ENCODE data around the gene KIAA1614.

The KIAA1614 gene

GRCh38 chr1:180920702-180921101 lies 8.0 kb downstream of the KIAA1614 start:
- 91% methylated on average over 3 of the region's 8 CpGs for WGBS (ENCODE audit: insufficient coverage)
- DNase-seq, result no peak
- ChIA-PET POLR2A (no interaction called here), CTCF (interaction anchor here (0.6 to 1.8 kb wide), 2 partner anchors 15 to 39 kb away, joined by 3 to 8 read pairs; no protein-coding TSS in a partner anchor)
- Histone ChIP-seq H3K9me3 (ENCODE audit: control extremely low read depth in 1 of 5, control insufficient read depth in 4 of 5, insufficient read depth in 2 of 5, low read depth in 1 of 5, low read length in 4 of 5) (no peaks in the 10 kb centered on the region), H3K27me3 (replicated peaks in 2 of 5; ENCODE audit: control insufficient read depth in 4 of 5, insufficient read depth in 5 of 5, low read length in 4 of 5) (peaks cover 0 to 4% (median 0%) of the 10 kb centered on the region in 5 experiments), H3K36me3 (ENCODE audit: control insufficient read depth in 4 of 4, insufficient read depth in 4 of 4, low read length in 3 of 4) (no peaks in the 10 kb centered on the region), H3K4me3 (ENCODE audit: control insufficient read depth in 1 of 7, extremely low read depth in 1 of 7, insufficient read depth in 4 of 7, low read depth in 2 of 7, low read length in 6 of 7) (no peak overlapping the region), H3K4me1 (ENCODE audit: control extremely low read depth in 1 of 4, control insufficient read depth in 4 of 4, insufficient read depth in 4 of 4, low read length in 3 of 4) (peaks cover 0 to 28% (median 17%) of the 10 kb centered on the region in 4 experiments), H3K27ac (ENCODE audit: insufficient read depth in 1 of 2, low read depth in 1 of 2, low read length in 2 of 2, poor library complexity in 1 of 2, severe bottlenecking in 2 of 2) (no peak overlapping the region)

GRCh38 chr1:180921386-180921785 lies 8.7 kb downstream of the KIAA1614 start:
- H3K36me3 ChIP-seq (ENCODE audit: control insufficient read depth in 4 of 4, insufficient read depth in 4 of 4, low read length in 3 of 4), result no peaks in the 10 kb centered on the region
- H3K4me1 ChIP-seq (ENCODE audit: control extremely low read depth in 1 of 4, control insufficient read depth in 4 of 4, insufficient read depth in 4 of 4, low read length in 3 of 4), result peaks cover 0 to 35% (median 24%) of the 10 kb centered on the region in 4 experiments
- WGBS (ENCODE audit: insufficient coverage), result 88% methylated on average over 4 of the region's 6 CpGs
- H3K4me3 ChIP-seq (ENCODE audit: control insufficient read depth in 1 of 7, extremely low read depth in 1 of 7, insufficient read depth in 4 of 7, low read depth in 2 of 7, low read length in 6 of 7), result no peak overlapping the region
- no peak overlapping the region for H3K27ac ChIP-seq (ENCODE audit: insufficient read depth in 1 of 2, low read depth in 1 of 2, low read length in 2 of 2, poor library complexity in 1 of 2, severe bottlenecking in 2 of 2)
- ChIA-PET CTCF (interaction anchor here (1.8 kb wide), 1 partner anchor 16 kb away, joined by 8 read pairs; no protein-coding TSS in a partner anchor), POLR2A (no interaction called here)
- no peaks in the 10 kb centered on the region for H3K27me3 ChIP-seq (replicated peaks in 2 of 5; ENCODE audit: control insufficient read depth in 4 of 5, insufficient read depth in 5 of 5, low read length in 4 of 5)
- no peaks in the 10 kb centered on the region for H3K9me3 ChIP-seq (ENCODE audit: control extremely low read depth in 1 of 5, control insufficient read depth in 4 of 5, insufficient read depth in 2 of 5, low read depth in 1 of 5, low read length in 4 of 5)
- no peak for DNase-seq

- ChIA-PET POLR2A (no interaction called here), CTCF (interaction anchor here (0.6 to 1.8 kb wide), 3 partner anchors 10 to 17 kb away, joined by 3 to 8 read pairs (median 3); no protein-coding TSS in a partner anchor)
- Histone ChIP-seq H3K4me3 (ENCODE audit: control insufficient read depth in 1 of 7, extremely low read depth in 1 of 7, insufficient read depth in 4 of 7, low read depth in 2 of 7, low read length in 6 of 7) (no peak overlapping the region), H3K4me1 (ENCODE audit: control extremely low read depth in 1 of 4, control insufficient read depth in 4 of 4, insufficient read depth in 4 of 4, low read length in 3 of 4) (peaks cover 0 to 42% (median 31%) of the 10 kb centered on the region in 4 experiments), H3K9me3 (ENCODE audit: control extremely low read depth in 1 of 5, control insufficient read depth in 4 of 5, insufficient read depth in 2 of 5, low read depth in 1 of 5, low read length in 4 of 5) (no peaks in the 10 kb centered on the region), H3K36me3 (ENCODE audit: control insufficient read depth in 4 of 4, insufficient read depth in 4 of 4, low read length in 3 of 4) (no peaks in the 10 kb centered on the region), H3K27ac (ENCODE audit: insufficient read depth in 1 of 2, low read depth in 1 of 2, low read length in 2 of 2, poor library complexity in 1 of 2, severe bottlenecking in 2 of 2) (no peak overlapping the region), H3K27me3 (replicated peaks in 2 of 5; ENCODE audit: control insufficient read depth in 4 of 5, insufficient read depth in 5 of 5, low read length in 4 of 5) (no peaks in the 10 kb centered on the region)
- WGBS (ENCODE audit: insufficient coverage), result 95% methylated on average over 17 of the region's 21 CpGs
- DNase-seq, result no peak
Observed at GRCh38 chr1:180921891-180922630, 9.4 kb downstream of the KIAA1614 start.

- ChIA-PET POLR2A (no interaction called here), CTCF (interaction anchor here (0.6 to 1.4 kb wide), 3 partner anchors 9 to 19 kb away, joined by 3 to 4 read pairs (median 3); no protein-coding TSS in a partner anchor)
- WGBS (ENCODE audit: insufficient coverage), result 100% methylated on average over 5 of the region's 8 CpGs
- no peaks in the 10 kb centered on the region for H3K36me3 ChIP-seq (ENCODE audit: control insufficient read depth in 4 of 4, insufficient read depth in 4 of 4, low read length in 3 of 4)
- no peaks in the 10 kb centered on the region for H3K27me3 ChIP-seq (replicated peaks in 2 of 5; ENCODE audit: control insufficient read depth in 4 of 5, insufficient read depth in 5 of 5, low read length in 4 of 5)
- no peak overlapping the region for H3K27ac ChIP-seq (ENCODE audit: insufficient read depth in 1 of 2, low read depth in 1 of 2, low read length in 2 of 2, poor library complexity in 1 of 2, severe bottlenecking in 2 of 2)
- H3K4me3 ChIP-seq (ENCODE audit: control insufficient read depth in 1 of 7, extremely low read depth in 1 of 7, insufficient read depth in 4 of 7, low read depth in 2 of 7, low read length in 6 of 7), result no peak overlapping the region
- peaks cover 0 to 47% (median 36%) of the 10 kb centered on the region in 4 experiments for H3K4me1 ChIP-seq (ENCODE audit: control extremely low read depth in 1 of 4, control insufficient read depth in 4 of 4, insufficient read depth in 4 of 4, low read length in 3 of 4)
- no peaks in the 10 kb centered on the region for H3K9me3 ChIP-seq (ENCODE audit: control extremely low read depth in 1 of 5, control insufficient read depth in 4 of 5, insufficient read depth in 2 of 5, low read depth in 1 of 5, low read length in 4 of 5)
- DNase-seq, result no peak
Observed at GRCh38 chr1:180922631-180923015, 9.9 kb downstream of the KIAA1614 start.

- H3K27ac ChIP-seq (ENCODE audit: insufficient read depth in 1 of 2, low read depth in 1 of 2, low read length in 2 of 2, poor library complexity in 1 of 2, severe bottlenecking in 2 of 2), result no peak overlapping the region
- ChIA-PET CTCF (interaction anchor here (0.7 to 1.4 kb wide), 4 partner anchors 15 to 45 kb away, joined by 3 to 4 read pairs (median 3); no protein-coding TSS in a partner anchor), POLR2A (no interaction called here)
- no peaks in the 10 kb centered on the region for H3K9me3 ChIP-seq (ENCODE audit: control extremely low read depth in 1 of 5, control insufficient read depth in 4 of 5, insufficient read depth in 2 of 5, low read depth in 1 of 5, low read length in 4 of 5)
- 97% methylated on average over 8 of the region's 13 CpGs for WGBS (ENCODE audit: insufficient coverage)
- H3K36me3 ChIP-seq (ENCODE audit: control insufficient read depth in 4 of 4, insufficient read depth in 4 of 4, low read length in 3 of 4), result no peaks in the 10 kb centered on the region
- H3K27me3 ChIP-seq (replicated peaks in 2 of 5; ENCODE audit: control insufficient read depth in 4 of 5, insufficient read depth in 5 of 5, low read length in 4 of 5), result no peaks in the 10 kb centered on the region
- peak in 2 of 3 donors; percentile 43 to 45 for DNase-seq
- H3K4me1 ChIP-seq (ENCODE audit: control extremely low read depth in 1 of 4, control insufficient read depth in 4 of 4, insufficient read depth in 4 of 4, low read length in 3 of 4), result peaks cover 0 to 53% (median 38%) of the 10 kb centered on the region in 4 experiments
- H3K4me3 ChIP-seq (ENCODE audit: control insufficient read depth in 1 of 7, extremely low read depth in 1 of 7, insufficient read depth in 4 of 7, low read depth in 2 of 7, low read length in 6 of 7), result no peak overlapping the region
Observed at GRCh38 chr1:180923021-180923841, 10.5 kb downstream of the KIAA1614 start.

GRCh38 chr1:180923887-180924286 lies 11.2 kb downstream of the KIAA1614 start:
- WGBS (ENCODE audit: insufficient coverage), result 56% methylated on average over 3 of the region's 4 CpGs
- POLR2A ChIA-PET, result no interaction called here

More at GRCh38 chr1:180923887-180924286, 11.2 kb downstream of the KIAA1614 start:
- Histone ChIP-seq H3K9me3 (ENCODE audit: control extremely low read depth in 1 of 5, control insufficient read depth in 4 of 5, insufficient read depth in 2 of 5, low read depth in 1 of 5, low read length in 4 of 5) (no peaks in the 10 kb centered on the region), H3K4me1 (ENCODE audit: control extremely low read depth in 1 of 4, control insufficient read depth in 4 of 4, insufficient read depth in 4 of 4, low read length in 3 of 4) (peaks cover 0 to 54% (median 40%) of the 10 kb centered on the region in 4 experiments), H3K36me3 (ENCODE audit: control insufficient read depth in 4 of 4, insufficient read depth in 4 of 4, low read length in 3 of 4) (no peaks in the 10 kb centered on the region), H3K27ac (ENCODE audit: insufficient read depth in 1 of 2, low read depth in 1 of 2, low read length in 2 of 2, poor library complexity in 1 of 2, severe bottlenecking in 2 of 2) (no peak overlapping the region), H3K4me3 (ENCODE audit: control insufficient read depth in 1 of 7, extremely low read depth in 1 of 7, insufficient read depth in 4 of 7, low read depth in 2 of 7, low read length in 6 of 7) (no peak overlapping the region), H3K27me3 (replicated peaks in 2 of 5; ENCODE audit: control insufficient read depth in 4 of 5, insufficient read depth in 5 of 5, low read length in 4 of 5) (no peaks in the 10 kb centered on the region)
- CTCF ChIA-PET, result interaction anchor here (0.7 to 2.0 kb wide), 4 partner anchors 17 to 233 kb away, joined by 3 to 5 read pairs (median 4); no protein-coding TSS in a partner anchor
- DNase-seq, result peak in 1 of 3 donors; percentile 27

Measured in common myeloid progenitor, CD34-positive (primary cell).